AG04449 (cell line): Measurements from ENCODE around the gene B3GNT4.

Experiments used
- CTCF ChIA-PET: fragments of 350-600 bp; formaldehyde crosslinking; extraction: SDS; loops from one replicate; lab custom pipeline; 2021; ENCODE audit warnings: antibody characterized with exemption; lab: Yijun Ruan, JAX
- POLR2A ChIA-PET: fragments of 400-600, 350-600 bp; formaldehyde crosslinking; extraction: SDS; loops from one replicate; lab custom pipeline; 2020; ENCODE audit warnings: antibody characterized with exemption, inconsistent platforms; lab: Yijun Ruan, JAX
- DNase-seq: peaks from one replicate; pipeline ENCODE4 v3.0.0-alpha.2; 2010; ENCODE audit warnings: low read depth, low spot score
- H3K4me3 ChIP-seq: 2 replicates; pipeline ENCODE4 v1.5.1; 2011; ENCODE audit warnings: low read depth, mild to moderate bottlenecking, control low read depth, low read length
- CTCF ChIP-seq: IDR thresholded peaks from one replicate; pipeline ENCODE4 v1.5.1; 2011; ENCODE audit warnings: mild to moderate bottlenecking, moderate library complexity, low read length, control low read depth, inconsistent platforms; ENCODE audit not compliant: insufficient read depth; ENCODE audit errors: missing control alignments

B3GNT4 gene

GRCh38 chr12:122206976-122207375 lies 3.5 kb downstream of the B3GNT4 start:
- H3K4me3 ChIP-seq, result no peak overlapping the region
- ChIA-PET CTCF (no interaction called here), POLR2A (no interaction called here)
- no peak for TF ChIP-seq CTCF
- no peak for DNase-seq

- no peak for DNase-seq
- ChIA-PET POLR2A (no interaction called here), CTCF (no interaction called here)
- TF ChIP-seq CTCF, result no peak
- no peak overlapping the region for H3K4me3 ChIP-seq
These were observed 3.9 kb downstream of the B3GNT4 start for GRCh38 chr12:122207391-122207790.

GRCh38 chr12:122208073-122208820 lies 4.7 kb downstream of the B3GNT4 start:
- no peak for DNase-seq
- no peak for TF ChIP-seq CTCF
- ChIA-PET POLR2A (no interaction called here), CTCF (interaction anchor here (1.4 kb wide), 1 partner anchor 13 kb away, joined by 3 read pairs; no protein-coding TSS in a partner anchor)
- no peak overlapping the region for H3K4me3 ChIP-seq

GRCh38 chr12:122215771-122216170 lies 12.3 kb downstream of the B3GNT4 start:
- DNase-seq, result no peak
- CTCF ChIA-PET, result interaction anchor here (1.3 kb wide), 1 partner anchor 11 kb away, joined by 4 read pairs; no protein-coding TSS in a partner anchor
- POLR2A ChIA-PET, result interaction anchor here (2.0 kb wide), 1 partner anchor 10 kb away, joined by 4 read pairs; the partner anchor contains the start of gene DIABLO
- no peak for TF ChIP-seq CTCF
- H3K4me3 ChIP-seq, result no peak overlapping the region

GRCh38 chr12:122216445-122216844 lies 12.9 kb downstream of the B3GNT4 start:
- ChIA-PET POLR2A (interaction anchor here (0.9 kb wide), 1 partner anchor 9 kb away, joined by 3 read pairs; the partner anchor contains the start of gene DIABLO), CTCF (interaction anchor here (1.1 to 1.3 kb wide), 3 partner anchors 11 to 140 kb away, joined by 3 to 4 read pairs (median 3); no protein-coding TSS in a partner anchor)
- TF ChIP-seq CTCF, result no peak
- no peak for DNase-seq
- no peak overlapping the region for H3K4me3 ChIP-seq

- peak; percentile 90 for DNase-seq
- POLR2A ChIA-PET, result interaction anchor here (0.8 to 1.4 kb wide), 4 partner anchors 9 to 178 kb away, joined by 3 to 4 read pairs (median 3); no protein-coding TSS in a partner anchor
- peak within 1 kb of the TSS; percentile 95 for H3K4me3 ChIP-seq
- CTCF ChIA-PET, result interaction anchor here (0.8 to 1.1 kb wide), 3 partner anchors 9 to 171 kb away, joined by 3 read pairs; no protein-coding TSS in a partner anchor
- TF ChIP-seq CTCF, result no peak
These were observed 22.3 kb downstream of the B3GNT4 start, which contains the start of gene DIABLO for GRCh38 chr12:122225683-122226365. TSS of gene DIABLO (minus strand) at chr12:122226052. CDS start at chr12:122226014, 38 bp downstream.
